MM.1S (cell line): ENCODE results near the gene IL15.

Experiments used
- DNase-seq: peaks from one replicate; pipeline ENCODE4 v3.0.0-alpha.2; 2015
- H2AFZ ChIP-seq: fragments of 300-600 bp; sonication (generic); 2 replicates; pipeline ENCODE4 v1.6.0; 2016; ENCODE audit warnings: antibody characterized with exemption, low read length
- H3F3A ChIP-seq: fragments of 300-600 bp; sonication (generic); 2 replicates; pipeline ENCODE4 v1.6.1; 2016; ENCODE audit warnings: mild to moderate bottlenecking, antibody characterized with exemption, low read length, moderate library complexity, mixed read lengths; ENCODE audit not compliant: insufficient read depth
- H3K27ac ChIP-seq: fragments of 300-600 bp; sonication (generic); 2 replicates; pipeline ENCODE4 v1.5.1; 2016; ENCODE audit warnings: mild to moderate bottlenecking, low read length
- H3K27me3 ChIP-seq: fragments of 300-600 bp; sonication (generic); replicated peaks from 2 replicates; pipeline ENCODE4 v1.6.0; 2016; ENCODE audit warnings: low read length; ENCODE audit not compliant: insufficient read depth
- H3K36me3 ChIP-seq: fragments of 300-600 bp; sonication (generic); replicated peaks from 2 replicates; pipeline ENCODE4 v1.6.1; 2016; ENCODE audit warnings: mild to moderate bottlenecking, low read length, mixed read lengths; ENCODE audit not compliant: insufficient read depth
- H3K4me1 ChIP-seq: fragments of 300-600 bp; sonication (generic); 2 replicates; pipeline ENCODE4 v1.6.1; 2016; ENCODE audit warnings: low read length, mixed read lengths
- H3K4me2 ChIP-seq: fragments of 300-600 bp; sonication (generic); 2 replicates; pipeline ENCODE4 v1.6.0; 2016; ENCODE audit warnings: low read depth, low read length
- H3K4me3 ChIP-seq: fragments of 300-600 bp; sonication (generic); 2 replicates; pipeline ENCODE4 v1.5.1; 2016; ENCODE audit warnings: low read length, mixed read lengths
- H3K79me2 ChIP-seq: fragments of 300-600 bp; sonication (generic); 2 replicates; pipeline ENCODE4 v1.6.1; 2016; ENCODE audit warnings: mixed run types, low read length, mixed read lengths
- H3K9ac ChIP-seq: fragments of 300-600 bp; sonication (generic); 2 replicates; pipeline ENCODE4 v1.6.1; 2016; ENCODE audit warnings: low read length, mixed read lengths
- H3K9me2 ChIP-seq: fragments of 300-600 bp; sonication (generic); replicated peaks from 2 replicates; pipeline ENCODE4 v1.6.1; 2016; ENCODE audit warnings: mild to moderate bottlenecking, low read length, mixed read lengths; ENCODE audit not compliant: insufficient read depth
- H3K9me3 ChIP-seq: fragments of 300-600 bp; sonication (generic); replicated peaks from 2 replicates; pipeline ENCODE4 v1.6.1; 2016; ENCODE audit warnings: mild to moderate bottlenecking, low read length, mixed read lengths; ENCODE audit not compliant: insufficient read depth
- H4K20me1 ChIP-seq: fragments of 300-600 bp; sonication (generic); 2 replicates; pipeline ENCODE4 v1.6.1; 2016; ENCODE audit warnings: mild to moderate bottlenecking, low read length, moderate library complexity, mixed read lengths; ENCODE audit not compliant: insufficient read depth
- CTCF ChIP-seq: fragments of 300-600 bp; sonication (generic); IDR thresholded peaks from 2 replicates; pipeline ENCODE4 v1.5.1; 2016; ENCODE audit warnings: antibody characterized with exemption, low read length, mixed read lengths
- EZH2 ChIP-seq: fragments of 300-600 bp; sonication (generic); optimal IDR thresholded peaks from 2 replicates; pipeline ENCODE3; 2017; ENCODE audit warnings: low read depth, mild to moderate bottlenecking, antibody characterized with exemption, low read length, mixed read lengths
- EZH2phosphoT487 ChIP-seq: fragments of 300-600 bp; sonication (generic); IDR thresholded peaks from 2 replicates; pipeline ENCODE4 v1.6.1; 2018; ENCODE audit warnings: antibody characterized with exemption, low read length

IL15 gene

DNA sequence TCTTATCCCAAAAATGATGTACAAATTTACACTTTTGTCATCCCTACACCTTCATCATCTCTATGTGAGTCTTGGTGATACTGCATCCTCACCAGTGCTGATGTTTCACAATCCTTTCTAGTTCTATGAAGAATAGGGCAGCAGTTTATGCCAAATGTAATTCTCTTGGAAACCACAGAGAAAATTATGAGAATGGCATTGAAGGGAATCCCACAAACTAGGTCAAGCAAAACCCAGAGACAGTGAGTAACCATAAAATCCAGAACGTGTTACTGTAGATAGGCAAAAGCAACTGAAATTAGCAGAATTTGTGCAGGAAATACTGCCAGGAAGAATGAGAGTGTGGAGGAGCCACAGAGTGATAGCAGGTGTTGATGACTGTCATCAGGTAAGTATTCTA lies 24.5 kb downstream of the IL15 start:
- no peak for TF ChIP-seq EZH2phosphoT487
- no peak for TF ChIP-seq CTCF
- TF ChIP-seq EZH2 = no peak
- H3K9ac ChIP-seq = no peak overlapping the region
- peaks cover 5% of the 10 kb centered on the region; the same call in 1 of the 2 replicates for H3K4me1 ChIP-seq
- H3K79me2 ChIP-seq = no peaks in the 10 kb centered on the region
- H3K27ac ChIP-seq = no peak overlapping the region
- H3K27me3 ChIP-seq = no peaks in the 10 kb centered on the region
- H3K36me3 ChIP-seq = no peaks in the 10 kb centered on the region
- H4K20me1 ChIP-seq = no peaks in the 10 kb centered on the region
- H2AFZ ChIP-seq = no peak overlapping the region
- H3K4me3 ChIP-seq = no peak overlapping the region
- no peak overlapping the region for H3K4me2 ChIP-seq
- H3F3A ChIP-seq = no peaks in the 10 kb centered on the region
- no peaks in the 10 kb centered on the region for H3K9me3 ChIP-seq
- no peak for DNase-seq
- no peaks in the 10 kb centered on the region for H3K9me2 ChIP-seq

DNA sequence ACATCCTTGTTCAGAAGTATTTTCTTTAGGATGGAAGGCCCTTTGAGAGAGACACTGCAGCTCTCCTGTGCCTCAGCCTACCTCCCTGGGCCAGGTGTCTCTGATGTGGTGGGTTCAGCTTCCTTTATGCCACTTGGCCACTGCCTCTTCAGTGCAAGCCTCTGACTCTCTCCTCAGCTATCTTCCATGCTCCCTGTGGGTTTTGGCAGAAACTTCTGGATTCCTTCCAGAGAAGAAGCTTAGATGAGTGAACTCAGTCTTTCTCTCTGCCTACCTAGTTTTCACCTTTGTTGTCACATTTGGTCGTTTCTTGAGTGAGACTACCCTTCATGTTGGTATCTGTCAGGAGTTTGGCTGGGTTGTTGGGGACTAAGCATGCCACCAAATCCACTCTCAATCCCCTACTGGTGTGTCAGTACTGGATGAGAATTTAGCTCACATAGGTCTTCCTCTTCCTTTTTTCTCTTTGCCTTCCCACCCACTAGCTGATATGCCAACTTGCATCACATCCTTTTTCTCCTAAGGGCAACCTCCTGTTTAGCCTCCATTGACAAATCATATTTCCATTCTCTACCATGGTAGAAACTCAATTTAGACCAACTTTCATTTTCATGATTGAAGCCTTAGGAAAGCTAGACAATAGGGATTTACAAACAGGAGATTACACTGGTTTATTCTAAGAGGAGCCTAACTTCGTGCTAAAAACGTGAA lies 32.0 kb downstream of the IL15 start:
- Histone ChIP-seq H3K9me3 (no peaks in the 10 kb centered on the region), H3K4me2 (no peak overlapping the region), H3K9ac (no peak overlapping the region), H3K27ac (no peak overlapping the region), H3F3A (no peaks in the 10 kb centered on the region), H2AFZ (no peak overlapping the region), H3K36me3 (no peaks in the 10 kb centered on the region), H3K27me3 (no peaks in the 10 kb centered on the region), H3K9me2 (no peaks in the 10 kb centered on the region), H4K20me1 (no peaks in the 10 kb centered on the region), H3K79me2 (no peaks in the 10 kb centered on the region), H3K4me3 (no peak overlapping the region), H3K4me1 (no peaks in the 10 kb centered on the region)
- TF ChIP-seq EZH2 (no peak), CTCF (no peak), EZH2phosphoT487 (no peak)
- DNase-seq = no peak

- Histone ChIP-seq H3K4me2 (no peak overlapping the region), H3K9me2 (no peaks in the 10 kb centered on the region), H3K9me3 (no peaks in the 10 kb centered on the region), H3K36me3 (no peaks in the 10 kb centered on the region), H3K27me3 (no peaks in the 10 kb centered on the region), H4K20me1 (no peaks in the 10 kb centered on the region), H3K4me1 (no peaks in the 10 kb centered on the region), H3K27ac (no peak overlapping the region), H3K4me3 (no peak overlapping the region), H3F3A (no peaks in the 10 kb centered on the region), H2AFZ (no peak overlapping the region), H3K79me2 (no peaks in the 10 kb centered on the region), H3K9ac (no peak overlapping the region)
- no peak for DNase-seq
- TF ChIP-seq EZH2 (no peak), EZH2phosphoT487 (no peak), CTCF (no peak)
Measured at GRCh38 chr4:141669501-141669900, 33.1 kb downstream of the IL15 start.
